ENCODE results near the gene EPHB1.
"Not testable (repeated sequence)": the region's sequence is repeated elsewhere in the genome, so short reads cannot be mapped to it uniquely, and the experiment has no call there.

The EPHB1 gene

DNA sequence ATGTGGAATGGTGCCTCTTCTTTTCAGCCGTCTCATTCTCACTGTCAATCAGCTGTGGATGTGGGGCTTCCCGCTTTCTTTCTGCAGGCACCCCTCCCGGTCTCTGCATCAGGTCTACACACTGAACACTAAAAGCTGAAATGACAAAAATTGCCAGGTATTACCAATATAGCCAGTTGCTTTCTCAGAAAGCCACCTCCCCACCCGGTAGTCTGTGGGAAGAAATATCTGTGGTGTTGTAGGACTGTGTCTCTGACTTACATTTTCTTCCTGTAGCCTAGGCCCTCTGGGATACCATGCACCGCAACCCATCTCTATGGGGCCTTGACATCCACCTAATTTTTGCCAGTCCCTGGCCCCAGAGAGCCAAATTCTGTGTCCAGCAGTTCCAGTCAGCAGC, 19.2 kb upstream of the EPHB1 start:
- intact Hi-C loops (cut with DNase I): no loop called here
- no peak for DNase-seq

DNA sequence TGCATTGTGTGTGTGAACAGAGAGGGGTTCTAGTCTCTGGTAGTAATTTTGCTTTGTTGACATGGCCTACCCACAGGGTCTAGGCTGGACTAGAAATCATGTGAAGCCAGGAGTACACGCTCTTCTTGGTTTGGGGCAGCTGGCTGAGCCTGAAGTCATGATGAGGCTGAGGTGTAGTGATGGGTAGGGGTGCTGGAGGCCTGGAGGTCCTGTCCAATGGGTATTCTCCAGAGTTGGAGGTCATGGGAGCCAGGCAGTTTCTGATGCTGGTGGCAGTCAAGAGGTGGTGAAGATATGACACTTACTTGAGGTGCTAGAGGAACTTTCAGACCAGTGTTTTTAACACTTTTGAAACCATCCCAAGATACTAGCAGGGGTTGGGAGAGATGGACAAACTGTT, 18.5 kb upstream of the EPHB1 start:
- intact Hi-C loops (cut with DNase I): no loop called here

DNA sequence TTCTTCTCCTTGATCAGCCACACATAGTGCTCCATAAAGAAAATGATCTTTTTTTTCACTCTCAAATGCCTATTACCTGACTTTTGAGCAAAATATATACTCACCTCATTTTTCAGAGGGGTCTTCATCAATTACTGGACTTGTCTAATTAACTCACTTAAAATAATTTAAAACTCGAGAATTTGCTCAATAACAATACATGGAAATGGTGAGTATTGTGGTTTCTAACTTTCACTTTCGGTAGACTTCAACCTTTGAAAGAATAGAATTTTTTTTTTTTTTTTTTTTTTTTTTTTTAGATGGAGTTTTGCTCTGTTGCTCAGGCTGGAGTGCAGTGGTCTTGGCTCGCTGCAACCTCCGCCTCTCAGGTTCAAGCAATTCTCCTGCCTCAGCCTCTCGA, 17.7 kb upstream of the EPHB1 start:
- intact Hi-C loops (cut with DNase I): no loop called here
- no peak for DNase-seq

More for the DNA sequence above, 18.5 kb upstream of the EPHB1 start:
- DNase-seq: no peak

DNA sequence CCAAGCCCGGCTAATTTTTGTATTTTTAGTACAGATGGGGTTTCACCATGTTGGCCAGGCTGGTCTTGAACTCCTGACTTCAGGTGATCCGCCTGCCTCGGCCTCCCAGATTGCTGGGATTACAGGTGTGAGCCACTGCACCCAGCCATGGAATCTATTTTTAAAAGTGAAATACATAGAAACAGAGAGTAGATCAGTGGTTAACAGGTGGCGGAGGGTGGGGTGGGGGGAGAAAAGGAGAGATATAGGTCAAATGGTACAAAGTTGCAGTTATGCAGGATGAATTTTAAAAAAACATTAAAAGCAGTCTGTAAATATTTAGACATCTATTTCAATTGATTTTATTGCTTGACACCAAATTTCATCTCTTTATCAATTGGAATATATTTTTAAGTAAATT, 6.8 kb upstream of the EPHB1 start:
- DNase-seq; intact Hi-C loops (cut with DNase I): not testable (repeated sequence)

DNA sequence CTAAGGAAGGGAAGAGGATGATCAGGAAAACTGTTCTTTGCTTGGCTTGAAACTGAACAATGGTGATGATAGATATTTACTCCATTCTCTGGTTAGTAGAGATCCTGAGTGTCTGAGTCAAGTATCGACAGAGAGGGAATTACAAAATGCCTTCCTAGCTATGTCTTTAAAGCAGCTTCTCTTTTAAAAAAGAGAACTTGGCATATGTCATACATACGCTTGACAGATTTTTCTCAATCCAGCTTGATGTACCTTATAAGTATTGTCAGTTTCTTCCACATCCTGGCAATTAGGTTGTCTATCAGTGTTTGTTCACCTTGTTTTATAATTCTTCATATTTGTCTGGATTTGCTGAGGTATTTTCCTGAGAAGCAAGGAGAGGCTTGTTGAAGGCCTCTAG, 5.0 kb upstream of the EPHB1 start:
- DNase-seq: no peak
- intact Hi-C loops (cut with DNase I): loop anchor here (10.0 kb wide), 1 partner anchor 585 kb away; no protein-coding TSS in a partner anchor

DNA sequence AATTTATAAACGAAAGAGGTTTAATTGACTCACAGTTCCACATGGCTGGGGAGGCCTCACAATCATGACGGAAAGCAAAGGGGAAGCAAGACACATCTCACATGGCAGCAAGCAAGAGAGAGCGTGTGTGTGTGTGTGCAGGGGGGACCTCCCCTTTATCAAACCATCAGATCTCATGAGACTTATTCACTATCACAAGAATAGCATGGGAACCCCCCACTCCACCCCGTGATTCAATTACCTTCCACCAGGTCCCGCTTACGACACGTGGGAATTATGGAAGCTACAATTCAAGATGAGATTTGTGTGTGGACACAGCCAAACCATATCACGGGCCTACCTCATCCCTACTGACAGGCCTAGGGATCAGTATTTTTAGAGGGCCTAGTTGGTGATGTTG, 3.1 kb upstream of the EPHB1 start:
- intact Hi-C loops (cut with DNase I): loop anchor here (10.0 kb wide), 1 partner anchor 583 kb away; no protein-coding TSS in a partner anchor
- DNase-seq: no peak

DNA sequence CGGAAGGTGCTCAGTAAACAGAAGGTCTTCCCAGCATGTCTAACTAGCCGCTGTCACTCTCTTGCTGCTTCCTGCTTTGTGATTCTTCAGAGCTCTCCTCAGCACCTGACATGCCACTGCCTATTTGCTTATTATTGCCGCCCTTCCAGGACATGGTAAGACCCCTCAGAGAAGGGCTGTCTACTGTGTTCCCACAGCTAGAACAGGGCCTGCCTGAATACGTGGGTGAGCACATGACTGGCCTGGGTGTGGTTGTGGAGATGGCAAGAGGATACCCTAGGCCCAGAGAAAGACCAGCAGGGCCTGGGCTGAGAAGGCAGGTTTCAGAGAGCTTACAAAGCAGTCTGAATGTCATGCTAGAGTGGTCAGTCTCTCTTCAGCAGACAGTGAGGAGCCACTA, 2.4 kb upstream of the EPHB1 start:
- DNase-seq: no peak
- intact Hi-C loops (cut with DNase I): loop anchor here (10.0 kb wide), 1 partner anchor 582 kb away; no protein-coding TSS in a partner anchor

DNA sequence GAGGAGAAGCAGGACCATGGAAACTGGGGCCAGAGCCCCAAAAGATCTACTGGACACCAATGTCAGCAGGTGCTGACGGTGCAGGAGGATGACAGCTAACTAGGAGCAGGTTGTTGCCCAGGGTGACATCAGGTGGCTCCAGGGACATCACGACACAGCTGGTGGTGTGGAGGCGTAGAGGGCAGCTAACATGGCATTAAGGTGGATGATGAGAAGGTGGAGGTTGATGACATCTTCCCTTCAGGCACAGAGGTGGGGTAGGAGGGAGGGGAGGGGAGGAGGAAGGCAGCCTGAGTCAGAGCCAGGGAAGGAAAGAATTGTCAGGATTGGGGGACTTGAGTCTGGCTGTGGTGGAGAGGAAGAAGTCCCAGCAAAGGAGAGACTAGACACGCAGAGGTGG, 1.5 kb upstream of the EPHB1 start:
- no peak for DNase-seq
- intact Hi-C loops (cut with DNase I): loop anchor here (10.0 kb wide), 1 partner anchor 581 kb away; no protein-coding TSS in a partner anchor

DNA sequence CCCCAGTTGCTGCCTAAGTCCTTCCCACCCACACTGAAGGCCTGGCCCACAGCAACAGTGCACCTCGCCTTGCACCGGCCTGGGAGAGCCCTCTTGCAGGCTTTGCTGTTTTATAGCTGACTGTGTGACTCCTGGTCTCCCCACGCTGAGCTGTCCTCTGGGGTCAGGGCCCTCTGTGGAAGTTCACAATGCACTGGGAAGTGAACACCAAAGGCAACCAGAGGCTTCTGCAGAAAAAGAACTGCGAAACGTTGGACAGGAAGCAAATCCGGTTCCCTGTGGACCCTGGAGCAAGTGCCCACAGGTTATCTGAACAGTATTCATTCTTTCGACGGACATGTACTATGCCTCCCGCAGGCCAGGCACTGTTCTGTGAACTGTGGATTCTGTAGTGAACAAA, 737 bp upstream of the EPHB1 start:
- DNase-seq: no peak
- intact Hi-C loops (cut with DNase I): loop anchor here (2.0 to 10.0 kb wide), 2 partner anchors 580 to 1102 kb away; no protein-coding TSS in a partner anchor

DNA sequence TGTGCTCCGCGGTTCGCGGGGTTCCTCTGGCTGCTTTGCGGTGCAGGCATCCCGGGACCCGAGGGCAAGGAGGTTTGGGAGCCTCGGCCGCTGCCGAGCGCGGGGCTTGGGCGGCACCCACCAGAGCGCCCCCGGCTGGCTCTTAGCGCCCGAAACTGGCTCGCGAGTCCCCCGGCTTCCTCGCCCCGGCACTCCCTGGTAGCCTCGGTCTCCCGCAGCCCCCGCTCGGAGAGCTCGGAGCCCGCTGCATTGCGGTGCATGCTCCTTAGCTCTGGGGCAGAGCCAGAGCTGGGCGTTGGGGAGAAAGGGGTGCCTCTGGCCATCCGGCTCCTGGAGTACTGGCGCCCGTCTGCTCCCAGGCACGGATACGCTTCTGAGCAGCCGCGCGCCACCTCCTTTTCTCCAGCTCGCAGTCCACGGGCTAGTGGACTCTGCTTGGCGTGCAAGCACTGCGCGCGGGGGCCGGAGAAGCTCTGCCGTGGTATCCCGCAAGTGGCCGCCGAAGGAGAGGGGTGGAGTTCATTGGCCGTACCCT, 753 bp downstream of the EPHB1 start:
- intact Hi-C loops (cut with DNase I): loop anchor here (1.0 to 10.0 kb wide), 4 partner anchors 196 to 1101 kb away; no protein-coding TSS in a partner anchor
- DNase-seq: peak in 9 of 10 donors; percentile 13 to 88 (median 47)

DNA sequence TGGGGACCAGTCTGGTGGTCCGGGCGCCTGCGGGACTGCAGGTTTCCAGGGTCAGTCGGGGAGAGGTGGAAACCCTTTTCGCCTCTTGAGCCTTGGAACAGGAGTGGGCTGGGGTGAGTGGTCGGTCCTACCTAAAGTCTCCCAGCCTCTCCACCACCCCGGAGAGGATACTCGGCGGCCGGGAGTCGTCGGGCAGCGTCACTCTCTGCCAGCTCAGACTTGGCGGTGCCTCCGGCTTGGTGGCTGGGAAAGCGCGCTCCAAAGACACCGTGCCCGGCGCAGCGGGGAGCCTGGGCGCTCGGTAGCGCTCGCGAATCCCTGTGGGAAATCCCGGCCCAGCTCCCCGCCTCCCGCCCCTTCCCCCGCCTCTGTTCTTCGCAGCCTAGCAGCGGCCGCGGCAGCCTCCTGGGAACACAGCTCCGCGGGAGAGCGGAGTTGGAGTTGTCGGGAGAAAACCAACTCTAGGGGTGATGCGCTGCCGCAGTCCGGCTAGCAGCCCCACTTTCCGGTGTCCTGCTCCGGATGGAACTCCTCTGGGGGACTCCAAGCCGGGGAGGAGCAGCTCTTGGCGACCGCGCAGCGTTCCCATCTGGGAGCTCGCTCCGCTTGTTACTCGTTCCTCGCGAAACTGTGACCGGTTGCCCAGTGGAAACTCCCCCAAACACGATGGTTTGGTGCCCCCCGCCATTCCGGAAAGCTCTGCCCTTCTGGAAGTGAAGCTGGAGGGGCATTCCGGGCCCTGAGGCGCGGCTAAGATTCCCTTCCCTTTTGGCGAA, 1.4 kb downstream of the EPHB1 start:
- intact Hi-C loops (cut with DNase I): loop anchor here (2.0 to 10.0 kb wide), 2 partner anchors 578 to 708 kb away; no protein-coding TSS in a partner anchor
- DNase-seq: peak in 9 of 10 donors; percentile 38 to 90 (median 54)

DNA sequence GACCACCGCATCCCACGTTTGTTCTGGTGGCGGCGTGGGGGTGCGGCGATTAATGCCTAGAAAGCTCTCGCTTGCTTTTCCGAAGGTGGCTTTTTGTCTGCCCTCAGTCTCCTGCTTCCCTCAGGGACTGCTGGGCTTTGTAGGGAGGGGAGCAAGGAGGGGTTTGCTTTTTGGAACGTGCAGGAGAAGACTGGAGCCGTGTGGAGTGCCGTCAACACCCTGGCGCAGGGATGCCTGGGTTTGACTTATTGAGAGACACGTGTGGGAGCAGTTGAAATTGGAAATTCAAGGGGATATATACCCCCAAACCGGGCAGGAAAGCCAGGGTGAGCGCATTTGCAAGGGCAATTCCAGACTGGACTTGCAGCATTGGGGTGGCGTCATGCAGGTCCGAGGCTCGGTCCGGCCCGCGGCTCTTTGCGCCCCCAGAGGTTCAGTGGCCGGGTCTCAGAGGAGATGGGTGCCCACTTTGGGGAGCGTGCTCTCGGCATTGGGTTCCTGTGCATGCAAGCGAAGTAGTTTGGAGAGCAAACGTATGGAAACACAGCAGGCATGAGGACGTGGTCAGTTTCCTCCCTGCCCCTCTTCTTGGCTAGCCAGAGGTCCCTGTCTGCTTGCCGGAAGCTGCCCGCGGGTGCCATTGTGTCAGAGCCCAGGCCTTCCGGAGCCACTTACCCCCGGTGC, 2.1 kb downstream of the EPHB1 start:
- intact Hi-C loops (cut with DNase I): loop anchor here (2.0 to 10.0 kb wide), 2 partner anchors 578 to 708 kb away; no protein-coding TSS in a partner anchor
- no peak for DNase-seq

DNA sequence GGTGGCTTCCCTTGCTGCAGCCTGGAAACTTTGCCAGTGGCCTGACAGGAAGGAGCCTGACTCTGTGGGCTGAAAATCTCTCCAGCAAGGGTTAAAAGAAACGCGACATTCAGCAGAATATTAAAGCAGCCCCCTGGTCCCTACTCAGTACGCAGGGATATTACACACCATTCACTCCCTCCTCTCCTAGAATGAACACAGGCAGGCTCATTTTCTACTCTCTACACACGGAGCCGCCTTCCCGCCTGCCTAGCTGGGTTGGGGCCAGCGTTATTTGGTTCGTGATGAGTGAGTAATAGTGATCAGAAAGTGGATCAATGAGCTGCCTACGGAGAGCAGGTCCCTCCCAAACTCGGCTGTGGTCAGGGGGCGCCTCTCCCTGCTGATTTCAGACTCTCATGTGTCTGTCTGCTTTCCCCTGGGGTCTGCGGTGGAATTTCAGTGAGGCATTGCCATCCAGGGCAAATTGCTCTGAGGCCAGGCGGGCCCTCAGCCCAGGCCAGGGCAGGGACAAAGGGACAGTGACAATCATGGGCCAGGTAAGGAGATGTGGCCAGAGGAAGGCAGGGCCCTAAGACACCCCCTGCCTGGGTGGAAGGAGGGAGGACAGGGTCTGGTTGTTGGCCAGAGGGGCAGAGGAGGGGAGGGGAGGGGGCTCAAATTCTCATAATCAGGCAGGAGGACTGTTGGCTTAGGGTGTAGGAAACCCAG, 2.8 kb downstream of the EPHB1 start:
- no peak for DNase-seq
- intact Hi-C loops (cut with DNase I): loop anchor here (2.0 to 10.0 kb wide), 2 partner anchors 577 to 707 kb away; no protein-coding TSS in a partner anchor

DNA sequence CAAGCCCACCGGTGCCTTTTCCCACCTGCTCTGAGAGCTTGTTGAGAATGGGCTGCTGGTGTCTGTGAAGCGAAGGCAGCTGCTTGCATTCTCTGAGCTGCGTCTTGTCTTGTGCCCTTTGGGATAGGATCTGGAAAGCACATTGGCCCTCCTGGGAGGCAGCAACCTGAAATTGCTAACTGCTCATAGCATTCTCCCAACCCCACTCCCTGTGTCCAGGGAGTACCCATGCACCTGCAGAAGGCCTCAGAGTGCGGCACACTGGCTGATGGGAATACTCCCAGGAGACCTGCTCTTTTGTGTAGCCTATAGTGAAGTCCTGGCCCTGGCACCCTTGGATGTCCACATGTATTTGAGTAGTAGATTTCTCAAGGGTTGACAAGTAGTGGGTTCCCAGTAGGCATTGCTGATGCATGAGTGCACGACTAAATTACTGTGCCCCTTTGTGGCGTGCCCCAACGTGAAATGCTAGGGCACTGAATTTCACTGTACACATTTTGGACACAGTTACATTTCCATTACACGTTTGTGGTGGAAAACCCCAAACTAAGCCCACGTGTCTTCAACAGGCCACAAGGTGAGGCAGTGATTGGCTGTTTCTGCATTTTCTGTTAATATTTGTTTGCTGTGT, 3.7 kb downstream of the EPHB1 start:
- no peak for DNase-seq

DNA sequence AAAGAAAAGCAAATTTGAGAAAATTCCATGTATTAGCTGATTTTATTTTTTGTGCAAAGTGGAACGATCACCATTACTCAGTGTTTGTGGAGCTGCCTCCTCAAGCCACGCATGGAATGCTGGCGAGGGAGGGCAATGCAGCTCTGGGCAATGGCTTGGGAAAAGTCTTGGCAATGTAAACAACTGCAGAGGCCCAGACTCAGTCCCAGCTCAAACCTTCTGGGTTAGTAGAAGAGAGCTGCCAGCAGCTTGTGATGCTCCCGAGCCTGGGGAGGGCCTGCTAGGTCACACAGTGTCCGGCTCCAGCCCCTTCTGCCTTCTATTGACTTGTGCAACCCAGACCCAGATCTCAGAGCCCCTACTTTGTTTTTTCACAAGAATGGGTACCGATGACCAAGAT, 4.3 kb downstream of the EPHB1 start:
- intact Hi-C loops (cut with DNase I): loop anchor here (10.0 kb wide), 1 partner anchor 575 kb away; no protein-coding TSS in a partner anchor
- DNase-seq: no peak

More for the DNA sequence above, 3.7 kb downstream of the EPHB1 start:
- intact Hi-C loops (cut with DNase I): loop anchor here (10.0 kb wide), 1 partner anchor 576 kb away; no protein-coding TSS in a partner anchor

DNA sequence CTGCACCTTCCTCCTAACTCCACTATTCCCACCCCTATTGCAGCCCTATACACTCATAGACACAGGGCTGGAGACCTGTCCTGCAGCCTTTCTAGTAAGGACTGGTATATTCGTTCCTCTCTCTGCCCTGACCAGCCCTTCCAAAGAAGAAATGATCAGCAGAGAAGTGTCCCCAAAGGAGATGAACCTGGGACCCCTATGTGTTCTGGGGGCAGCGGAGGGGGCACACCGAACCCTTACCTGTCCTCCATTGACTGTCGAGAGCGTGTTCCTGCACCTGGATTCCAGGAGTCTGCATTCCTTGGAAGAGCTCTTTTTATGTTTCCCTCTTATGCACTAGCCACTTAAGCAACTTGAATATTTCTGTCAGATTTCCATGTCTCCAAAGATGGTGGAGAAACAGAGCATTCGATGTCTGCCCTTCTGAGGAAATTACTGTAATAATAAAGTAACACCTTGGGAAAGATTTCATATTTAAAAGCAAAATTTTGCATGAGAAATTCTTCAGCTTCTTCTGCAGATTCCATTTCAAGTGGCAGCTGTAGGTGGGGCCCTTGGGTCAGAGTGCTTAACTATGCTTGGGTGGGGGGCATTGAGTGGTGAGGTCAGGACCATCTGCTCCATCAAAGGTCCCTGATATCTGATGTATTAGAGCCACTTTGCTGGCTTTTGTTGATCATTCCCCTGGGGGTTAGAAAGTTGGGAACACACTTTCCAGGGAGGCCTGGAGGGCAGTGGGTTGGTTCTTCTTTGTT, 6.3 kb downstream of the EPHB1 start:
- intact Hi-C loops (cut with DNase I): no loop called here
- no peak for DNase-seq

DNA sequence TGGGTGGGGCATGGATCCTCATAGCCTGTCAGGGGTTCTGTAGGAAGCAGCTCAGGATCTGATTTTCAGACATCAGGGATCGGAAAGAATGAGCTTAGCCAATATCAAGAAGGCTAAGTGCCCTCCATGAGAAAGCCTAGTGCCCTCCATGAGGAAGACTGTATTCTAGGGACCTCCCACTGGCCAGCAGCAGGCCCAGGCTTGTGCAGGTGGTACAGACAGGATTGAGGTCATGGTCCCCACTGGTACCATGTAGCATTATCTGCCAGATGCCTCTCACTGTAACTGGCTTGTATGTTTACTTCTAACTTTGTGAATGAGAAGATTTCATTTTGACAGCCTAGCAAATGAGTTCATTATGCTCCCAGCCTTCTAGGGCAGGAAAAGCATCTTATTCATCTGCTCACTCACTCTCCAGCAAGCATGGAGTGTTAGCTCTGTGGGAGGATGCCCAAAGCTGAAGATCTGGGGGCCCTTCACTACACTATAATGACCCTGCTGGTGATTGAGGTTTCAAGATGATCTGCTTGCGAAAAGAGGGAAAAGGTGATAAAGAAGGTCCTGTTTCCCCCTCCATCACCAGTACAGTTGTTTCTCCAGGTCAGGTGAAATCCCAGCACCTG, 7.5 kb downstream of the EPHB1 start:
- intact Hi-C loops (cut with DNase I): no loop called here
- DNase-seq: no peak

DNA sequence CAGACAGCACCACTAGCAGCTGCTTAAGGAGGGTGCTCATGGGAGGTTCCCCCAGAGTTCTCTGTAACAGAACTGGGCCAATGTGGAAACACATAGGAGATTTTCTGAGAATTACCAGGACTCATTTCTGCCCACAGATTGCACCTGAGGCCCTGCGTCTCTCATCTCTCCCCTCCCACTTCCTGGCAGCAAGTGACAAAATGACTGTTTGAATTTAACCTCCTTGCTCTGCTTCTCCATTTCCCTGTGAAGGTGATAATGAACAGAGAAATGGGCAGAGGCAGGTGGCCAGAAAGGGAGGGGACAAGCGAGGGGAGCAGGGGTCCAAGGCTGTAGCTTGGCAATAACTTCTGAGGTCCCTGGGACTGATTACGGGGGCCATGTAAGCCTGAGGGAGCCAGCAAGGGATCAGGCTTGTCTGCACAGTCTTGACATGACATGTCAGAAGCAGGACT, 8.0 kb downstream of the EPHB1 start:
- intact Hi-C loops (cut with DNase I): no loop called here
- DNase-seq: no peak

DNA sequence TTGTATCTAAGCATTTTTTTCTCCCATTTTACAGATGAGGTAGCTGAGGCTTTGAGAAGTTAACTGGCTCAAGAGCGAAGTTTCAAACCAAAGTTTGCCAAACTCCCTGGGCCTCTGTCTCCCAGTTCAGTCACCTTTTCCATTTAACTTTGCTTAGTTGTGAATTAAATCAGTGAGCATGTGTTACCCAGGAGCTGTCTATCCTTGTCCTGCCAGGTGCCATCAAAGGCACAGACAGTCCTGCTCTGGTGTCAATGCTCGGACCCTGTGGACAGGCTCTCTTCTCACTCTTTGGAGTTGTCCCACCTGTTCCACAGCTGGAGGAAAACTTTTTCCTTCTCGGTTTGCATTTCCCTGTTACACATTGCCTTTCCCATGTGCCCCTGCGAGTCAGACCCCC, 8.6 kb downstream of the EPHB1 start:
- intact Hi-C loops (cut with DNase I): no loop called here
- DNase-seq: no peak
